Body of pancreas (tissue), 4 donors: ENCODE measurements around the gene TRIML2.

ENCODE experiments used
- POLR2A ChIP-seq, 3 donors: fragments of 450-650 bp; IDR thresholded peaks; one replicate each; pipeline ENCODE4 v1.6.1; 2016; ENCODE audit warnings: antibody characterized with exemption in 3 of 3, mild to moderate bottlenecking in 2 of 3
- TF ChIP-seq, protein P1 (sequence below), 7 experiments: fragments of 450-650 bp in 4 of 7; fragments of 200-600 bp in 3 of 7; sonication (generic) in 3 of 7; IDR thresholded peaks; one replicate each; pipeline ENCODE4 v1.5.1; 2016 to 2019; ENCODE audit warnings: antibody characterized with exemption in 7 of 7

DNA sequence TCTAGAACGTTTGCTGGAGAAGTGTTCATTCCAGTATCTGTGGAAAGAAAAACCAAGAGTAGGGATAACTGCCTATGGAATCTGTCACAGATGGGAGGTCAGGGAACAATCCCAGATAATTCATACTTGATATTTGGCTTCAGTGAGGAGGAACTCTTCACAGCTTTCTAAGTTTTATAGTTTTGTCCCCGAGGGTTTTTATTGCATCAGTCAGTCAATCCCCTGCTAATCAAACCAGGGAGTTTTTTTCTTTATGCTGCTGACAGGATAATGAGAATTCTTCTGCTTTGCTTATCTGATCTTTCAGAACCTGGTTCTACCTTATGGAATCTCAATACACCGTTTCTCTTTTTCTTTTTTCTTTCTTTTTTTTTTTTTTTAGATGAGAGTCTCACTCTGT is 633 bp upstream of the TRIML2 start:
- TF ChIP-seq, protein P1, sequence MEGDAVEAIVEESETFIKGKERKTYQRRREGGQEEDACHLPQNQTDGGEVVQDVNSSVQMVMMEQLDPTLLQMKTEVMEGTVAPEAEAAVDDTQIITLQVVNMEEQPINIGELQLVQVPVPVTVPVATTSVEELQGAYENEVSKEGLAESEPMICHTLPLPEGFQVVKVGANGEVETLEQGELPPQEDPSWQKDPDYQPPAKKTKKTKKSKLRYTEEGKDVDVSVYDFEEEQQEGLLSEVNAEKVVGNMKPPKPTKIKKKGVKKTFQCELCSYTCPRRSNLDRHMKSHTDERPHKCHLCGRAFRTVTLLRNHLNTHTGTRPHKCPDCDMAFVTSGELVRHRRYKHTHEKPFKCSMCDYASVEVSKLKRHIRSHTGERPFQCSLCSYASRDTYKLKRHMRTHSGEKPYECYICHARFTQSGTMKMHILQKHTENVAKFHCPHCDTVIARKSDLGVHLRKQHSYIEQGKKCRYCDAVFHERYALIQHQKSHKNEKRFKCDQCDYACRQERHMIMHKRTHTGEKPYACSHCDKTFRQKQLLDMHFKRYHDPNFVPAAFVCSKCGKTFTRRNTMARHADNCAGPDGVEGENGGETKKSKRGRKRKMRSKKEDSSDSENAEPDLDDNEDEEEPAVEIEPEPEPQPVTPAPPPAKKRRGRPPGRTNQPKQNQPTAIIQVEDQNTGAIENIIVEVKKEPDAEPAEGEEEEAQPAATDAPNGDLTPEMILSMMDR (IDR thresholded peaks at IDR 0.05): no peak
- no peak for TF ChIP-seq POLR2A (IDR thresholded peaks at IDR 0.05)
